Stimulated activated CD4-positive, alpha-beta T cell treated with anti-CD3 and anti-CD28 coated beads, TNF-alpha, amount 100 ng/mL, for 48 hours (primary cell): Measurements from ENCODE around the gene PHC2.
A peak's percentile ranks its signal among the peaks of the same experiment; 100 is the strongest.

ENCODE experiments used
- DNase-seq, 3 donors: peaks; one replicate each; pipeline ENCODE4 v3.0.0-alpha.2; 2020; ENCODE audit warnings: low read depth in 3 of 3

The PHC2 gene, protein sequence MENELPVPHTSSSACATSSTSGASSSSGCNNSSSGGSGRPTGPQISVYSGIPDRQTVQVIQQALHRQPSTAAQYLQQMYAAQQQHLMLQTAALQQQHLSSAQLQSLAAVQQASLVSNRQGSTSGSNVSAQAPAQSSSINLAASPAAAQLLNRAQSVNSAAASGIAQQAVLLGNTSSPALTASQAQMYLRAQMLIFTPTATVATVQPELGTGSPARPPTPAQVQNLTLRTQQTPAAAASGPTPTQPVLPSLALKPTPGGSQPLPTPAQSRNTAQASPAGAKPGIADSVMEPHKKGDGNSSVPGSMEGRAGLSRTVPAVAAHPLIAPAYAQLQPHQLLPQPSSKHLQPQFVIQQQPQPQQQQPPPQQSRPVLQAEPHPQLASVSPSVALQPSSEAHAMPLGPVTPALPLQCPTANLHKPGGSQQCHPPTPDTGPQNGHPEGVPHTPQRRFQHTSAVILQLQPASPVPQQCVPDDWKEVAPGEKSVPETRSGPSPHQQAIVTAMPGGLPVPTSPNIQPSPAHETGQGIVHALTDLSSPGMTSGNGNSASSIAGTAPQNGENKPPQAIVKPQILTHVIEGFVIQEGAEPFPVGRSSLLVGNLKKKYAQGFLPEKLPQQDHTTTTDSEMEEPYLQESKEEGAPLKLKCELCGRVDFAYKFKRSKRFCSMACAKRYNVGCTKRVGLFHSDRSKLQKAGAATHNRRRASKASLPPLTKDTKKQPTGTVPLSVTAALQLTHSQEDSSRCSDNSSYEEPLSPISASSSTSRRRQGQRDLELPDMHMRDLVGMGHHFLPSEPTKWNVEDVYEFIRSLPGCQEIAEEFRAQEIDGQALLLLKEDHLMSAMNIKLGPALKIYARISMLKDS

DNA sequence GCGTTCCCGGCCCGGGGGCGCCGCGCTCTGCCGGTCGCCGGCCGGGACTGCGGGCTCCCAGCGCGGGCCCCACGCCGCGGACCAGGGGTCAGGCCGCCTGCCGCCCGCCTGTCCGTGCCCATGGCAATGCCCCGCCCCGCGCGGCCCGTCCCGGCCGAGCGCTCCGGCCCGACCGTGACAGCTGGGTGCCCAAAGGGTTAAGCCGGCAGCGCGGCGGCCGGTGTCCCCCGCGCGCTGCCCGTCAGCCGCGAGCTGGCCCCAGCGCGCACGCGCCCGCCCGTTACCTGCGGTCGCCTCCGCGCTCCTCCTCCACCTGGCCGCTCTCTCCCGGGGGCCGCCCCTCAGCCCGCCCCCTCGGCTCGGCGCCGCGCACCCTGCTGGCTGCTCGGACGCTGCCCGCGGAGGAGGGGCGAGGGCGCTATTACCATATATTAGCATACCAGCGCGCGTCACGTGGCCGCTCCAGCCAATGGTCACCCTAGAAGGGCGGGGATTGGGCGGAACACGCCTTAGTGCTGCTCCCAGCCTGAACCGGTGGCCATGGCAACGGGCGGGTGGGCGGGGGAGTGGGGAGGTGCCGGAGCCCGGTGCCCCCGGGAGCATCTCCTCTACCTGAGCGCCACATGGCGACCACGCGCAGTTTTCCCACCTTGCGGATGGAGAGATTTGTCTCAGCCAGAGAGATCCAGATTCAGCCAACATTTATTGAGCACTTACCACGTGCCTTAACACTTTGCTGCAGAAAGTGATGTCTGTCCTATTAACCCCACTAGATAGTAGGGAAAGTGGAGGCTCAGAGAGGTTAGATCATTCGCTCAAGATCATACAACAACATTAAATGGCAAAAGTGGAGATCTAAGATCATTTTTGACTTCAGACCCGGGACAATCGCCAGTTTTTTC, at the start of gene PHC2:
PHC2 (minus strand) TSS at position 404 of the 902 bp plus-strand sequence. CDS start 55,556 bp downstream, outside the sequence.
- DNase-seq, result peak; percentile 86 to 87 (median 86)

DNA sequence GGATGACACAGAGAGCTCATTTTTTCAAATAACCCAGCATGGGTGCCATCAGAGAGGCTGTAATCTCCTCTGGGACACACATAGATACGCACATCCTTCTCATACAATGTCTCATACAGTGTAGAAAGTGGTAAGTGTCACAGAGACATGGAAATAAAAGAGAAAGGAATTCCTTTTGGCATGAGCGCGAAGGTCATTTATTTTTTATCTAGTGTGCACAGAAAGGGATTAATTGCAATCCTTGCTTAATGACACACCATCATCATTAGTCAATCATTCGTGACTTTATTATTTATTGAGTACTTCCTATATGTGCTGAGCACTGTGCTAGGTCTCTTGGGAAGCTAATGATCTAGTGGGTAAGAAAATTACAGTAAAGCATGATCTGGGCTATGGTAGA, 46.6 kb upstream of the PHC2 start:
- no peak for DNase-seq

DNA sequence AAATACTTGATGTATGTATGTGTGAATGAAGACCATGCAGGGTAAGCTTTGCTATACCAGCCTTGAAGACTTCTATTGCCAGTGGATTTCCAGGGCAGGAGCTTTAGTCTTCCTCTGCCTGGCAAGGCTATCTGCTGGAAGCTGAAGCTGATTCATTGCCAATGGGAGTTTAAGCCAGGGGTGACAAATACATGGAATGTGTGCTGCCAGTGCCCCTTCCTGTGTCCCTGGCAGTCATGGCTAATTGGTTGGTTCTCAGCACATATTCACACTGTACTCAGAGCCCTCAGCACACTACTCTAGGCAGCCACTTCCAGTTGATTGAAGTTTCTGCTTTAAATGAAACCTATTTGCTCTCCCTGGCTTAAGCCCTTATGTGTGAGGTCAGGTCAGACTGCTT, 43.0 kb upstream of the PHC2 start:
- no peak for DNase-seq

DNA sequence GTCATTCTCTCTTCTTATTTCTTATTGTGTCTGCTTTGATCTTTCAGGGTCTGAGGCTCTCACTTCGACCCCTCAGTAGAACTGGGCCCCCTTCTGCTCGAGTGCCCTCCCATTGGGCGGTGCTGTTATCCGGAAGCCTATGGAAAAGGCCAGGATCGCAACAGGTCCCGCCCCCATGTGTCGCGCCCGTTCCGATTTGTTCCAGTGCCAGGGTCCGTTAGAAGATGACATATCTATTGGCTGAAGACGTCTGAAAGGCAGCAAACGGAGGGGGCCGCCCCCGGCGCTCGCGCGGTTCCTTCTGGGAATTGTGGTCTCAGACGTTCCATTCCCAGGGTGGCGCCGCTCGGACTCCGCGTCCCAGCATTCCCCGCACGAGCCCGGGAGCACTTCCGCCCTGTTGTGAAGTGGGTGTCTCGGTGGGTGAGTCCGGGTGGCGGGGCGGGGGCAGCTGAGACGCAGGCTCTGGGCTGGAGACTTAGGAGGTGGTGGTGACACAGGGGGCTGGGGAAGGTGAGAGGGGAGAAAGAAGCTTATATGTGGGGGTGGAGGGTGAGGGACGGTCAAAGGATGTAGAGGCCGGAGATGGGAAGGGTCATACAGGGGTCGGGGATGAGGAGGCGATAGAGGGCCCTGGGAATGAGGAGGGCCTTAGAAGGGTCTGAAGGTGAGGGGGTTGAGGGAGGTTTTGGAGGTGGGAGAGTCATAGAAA, 41.5 kb upstream of the PHC2 start, which contains the start of gene ZSCAN20:
ZSCAN20 (plus strand) TSS at position 377 of the 712 bp plus-strand sequence. CDS start 6,644 bp downstream, outside the sequence.
- peak; percentile 81 to 88 (median 85) for DNase-seq

DNA sequence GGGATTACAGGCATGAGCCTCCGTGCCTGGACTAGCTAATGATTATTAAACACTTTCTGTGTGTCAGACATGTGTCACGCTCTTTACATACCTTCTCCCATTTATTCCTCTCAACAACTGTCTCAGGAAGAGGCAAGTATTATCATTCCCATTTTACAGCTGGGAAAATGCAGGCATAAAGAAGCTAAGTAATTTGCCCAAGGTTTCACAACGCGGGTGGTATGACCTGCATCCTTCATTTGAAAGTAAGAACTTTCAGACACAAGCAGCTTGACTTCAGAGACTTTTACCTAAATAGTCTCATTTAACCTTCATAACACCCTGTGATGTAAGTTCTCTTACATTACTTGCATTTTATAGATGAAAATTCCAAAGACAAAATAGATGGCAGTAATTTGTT, 40.5 kb upstream of the PHC2 start:
- DNase-seq, result no peak

DNA sequence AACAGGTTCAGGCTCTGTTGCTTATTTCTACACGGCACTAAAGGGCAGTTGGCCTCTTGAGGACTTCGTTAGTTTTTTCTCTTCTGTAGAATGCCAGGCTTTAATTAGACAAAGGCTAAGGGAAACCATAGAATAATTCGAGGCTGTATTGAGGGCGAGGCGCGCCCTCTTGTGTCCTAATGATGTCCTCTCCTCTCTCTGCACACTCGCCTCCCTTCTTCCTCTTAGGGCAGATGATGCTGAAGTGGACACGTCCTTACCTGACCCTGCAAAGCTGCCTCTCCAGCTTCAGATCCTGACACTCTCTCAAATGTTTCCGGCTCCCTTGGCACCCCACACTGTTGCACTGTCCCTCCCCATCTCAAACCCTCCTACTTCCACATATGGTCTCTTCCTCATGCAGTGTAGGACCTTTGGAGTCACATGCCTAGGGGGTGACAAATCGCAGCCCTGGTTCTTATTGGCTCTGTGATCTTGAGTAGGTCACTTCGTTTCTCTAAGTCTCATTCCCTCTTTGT, 39.7 kb upstream of the PHC2 start:
- peak; percentile 15 to 29 (median 27) for DNase-seq

DNA sequence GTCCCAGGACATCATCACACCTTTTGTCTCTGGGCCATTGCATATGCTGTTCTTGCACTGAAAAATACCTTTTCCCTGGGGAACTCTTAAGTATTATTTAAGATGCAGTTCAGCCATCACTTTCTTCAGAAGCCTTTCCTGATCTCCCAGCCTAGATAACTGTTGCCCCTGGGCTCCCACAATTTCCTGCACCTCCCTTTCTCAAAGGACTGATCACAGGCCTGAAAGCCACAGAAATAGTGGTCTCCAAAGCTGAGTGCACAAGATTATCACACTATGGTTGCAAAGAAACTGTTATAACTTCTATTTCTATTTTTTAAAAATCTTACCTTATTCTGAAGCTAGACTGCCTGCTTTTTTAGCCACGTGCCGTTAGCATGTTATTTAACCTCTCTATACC, 38.8 kb upstream of the PHC2 start:
- DNase-seq, result no peak

DNA sequence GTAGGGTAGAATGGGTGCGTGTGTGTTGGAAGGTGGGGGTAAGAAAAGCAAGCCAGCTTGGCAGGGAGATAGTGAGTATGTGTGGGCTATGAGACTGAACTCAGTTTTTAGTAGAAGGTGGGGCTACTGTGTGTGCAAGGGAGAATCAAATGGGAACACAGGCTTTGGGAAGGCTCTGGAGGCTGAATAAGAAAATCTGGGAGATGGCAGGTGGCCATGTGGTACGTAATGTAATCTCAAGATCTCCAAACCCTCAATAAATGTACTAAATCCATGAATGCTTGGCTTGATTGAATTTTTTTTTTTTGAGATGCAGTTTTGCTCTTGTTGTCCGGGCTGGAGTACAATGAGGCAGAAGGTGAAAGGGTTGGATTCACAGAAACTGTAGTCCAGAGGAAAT, 38.1 kb upstream of the PHC2 start:
- DNase-seq, result no peak

DNA sequence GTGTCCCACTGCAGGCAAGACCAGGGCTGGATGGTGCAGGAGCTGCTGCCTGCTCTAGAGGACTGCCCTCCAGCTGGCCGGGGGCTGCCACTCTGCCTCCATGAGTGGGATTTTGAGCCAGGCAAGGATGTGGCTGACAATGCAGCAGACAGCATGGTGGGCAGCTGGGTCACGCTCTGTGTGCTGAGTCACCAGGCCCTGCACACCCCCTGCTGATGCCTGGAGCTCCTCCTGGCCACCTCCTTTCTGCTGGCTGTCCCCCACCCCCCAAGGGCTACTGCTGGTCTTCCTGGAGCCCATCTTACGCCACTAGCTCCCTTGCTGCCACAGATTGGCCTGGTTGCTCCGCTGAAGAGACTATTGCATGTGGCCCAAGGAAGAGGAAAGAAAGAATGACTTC, 37.6 kb upstream of the PHC2 start:
- no peak for DNase-seq

DNA sequence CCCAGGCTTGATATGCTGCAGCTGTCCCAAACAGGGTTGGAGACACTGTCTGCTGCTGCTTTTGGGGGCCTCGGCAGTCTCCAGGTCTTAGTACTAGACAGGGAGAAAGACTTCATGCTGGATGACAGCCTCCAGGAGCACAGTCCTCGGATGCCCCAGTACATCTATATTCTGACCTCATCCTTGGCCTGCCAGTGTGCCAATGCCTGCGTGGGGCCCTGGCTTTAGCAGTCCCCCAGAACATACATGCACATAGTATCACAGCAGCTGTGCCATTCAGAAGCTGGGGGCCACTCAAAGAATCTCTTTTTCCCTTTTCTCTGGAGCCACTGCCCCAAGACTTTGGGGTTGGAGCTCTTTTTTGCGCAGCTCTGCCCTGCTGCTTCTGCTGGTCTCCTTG, 37.1 kb upstream of the PHC2 start:
- DNase-seq, result no peak

DNA sequence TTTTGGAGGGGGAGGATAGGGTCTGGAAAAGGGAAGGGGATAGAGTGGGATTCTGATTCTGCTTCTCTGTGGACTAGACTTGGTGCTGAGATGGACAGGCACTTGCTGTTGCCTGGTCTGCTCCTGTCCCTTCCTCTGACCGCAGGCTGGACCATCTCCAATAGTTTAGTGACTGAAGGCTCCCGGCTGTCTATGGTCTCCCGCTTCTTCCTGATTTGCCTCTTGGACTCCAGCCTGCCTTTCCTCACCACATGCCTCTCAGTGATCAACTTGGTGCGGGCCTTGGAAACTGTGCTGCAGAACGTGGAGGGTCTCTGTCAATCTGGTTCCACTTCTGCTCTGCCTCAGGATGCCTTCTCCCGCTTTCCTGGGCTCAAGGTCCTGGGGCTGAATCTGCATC, 35.3 kb upstream of the PHC2 start:
- DNase-seq, result no peak

DNA sequence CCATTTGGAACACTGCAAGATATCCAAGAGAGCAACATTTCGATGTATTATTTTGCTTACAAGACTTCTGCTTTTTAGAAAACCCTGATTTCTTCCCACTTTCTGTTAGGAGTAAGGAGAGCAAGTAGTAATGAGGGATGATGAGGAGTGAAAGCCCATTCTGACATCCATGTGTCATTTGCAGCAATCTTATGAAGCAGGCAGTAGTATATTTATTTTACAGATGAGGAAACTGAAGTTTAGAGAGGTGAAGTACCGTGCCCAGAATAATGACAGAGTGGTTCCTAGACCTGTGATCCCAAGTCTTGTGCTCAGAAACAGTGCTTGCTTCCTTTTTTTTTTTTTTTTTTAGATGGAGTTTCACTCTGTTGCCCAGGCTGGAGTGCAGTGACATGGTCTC, 34.4 kb upstream of the PHC2 start:
- DNase-seq, result no peak

DNA sequence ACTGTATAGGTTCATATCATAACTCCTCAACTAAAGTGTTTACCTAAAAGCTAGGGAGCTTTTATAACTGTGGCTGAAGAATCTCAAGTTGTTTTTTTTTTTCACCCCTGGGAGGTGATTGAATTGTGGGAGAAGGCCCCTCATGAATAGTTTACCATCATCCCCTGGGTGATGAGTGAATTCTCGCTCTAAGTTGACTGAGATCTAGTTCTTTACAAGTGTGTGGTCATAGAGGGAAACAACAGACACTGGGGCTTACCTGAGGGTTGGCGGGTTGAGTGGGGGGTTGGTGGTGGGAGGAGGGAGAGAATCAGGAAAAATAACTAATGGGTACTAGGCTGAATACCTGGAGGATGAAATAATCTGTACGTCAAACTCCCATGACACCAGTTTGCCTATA, 33.7 kb upstream of the PHC2 start:
- DNase-seq, result no peak

DNA sequence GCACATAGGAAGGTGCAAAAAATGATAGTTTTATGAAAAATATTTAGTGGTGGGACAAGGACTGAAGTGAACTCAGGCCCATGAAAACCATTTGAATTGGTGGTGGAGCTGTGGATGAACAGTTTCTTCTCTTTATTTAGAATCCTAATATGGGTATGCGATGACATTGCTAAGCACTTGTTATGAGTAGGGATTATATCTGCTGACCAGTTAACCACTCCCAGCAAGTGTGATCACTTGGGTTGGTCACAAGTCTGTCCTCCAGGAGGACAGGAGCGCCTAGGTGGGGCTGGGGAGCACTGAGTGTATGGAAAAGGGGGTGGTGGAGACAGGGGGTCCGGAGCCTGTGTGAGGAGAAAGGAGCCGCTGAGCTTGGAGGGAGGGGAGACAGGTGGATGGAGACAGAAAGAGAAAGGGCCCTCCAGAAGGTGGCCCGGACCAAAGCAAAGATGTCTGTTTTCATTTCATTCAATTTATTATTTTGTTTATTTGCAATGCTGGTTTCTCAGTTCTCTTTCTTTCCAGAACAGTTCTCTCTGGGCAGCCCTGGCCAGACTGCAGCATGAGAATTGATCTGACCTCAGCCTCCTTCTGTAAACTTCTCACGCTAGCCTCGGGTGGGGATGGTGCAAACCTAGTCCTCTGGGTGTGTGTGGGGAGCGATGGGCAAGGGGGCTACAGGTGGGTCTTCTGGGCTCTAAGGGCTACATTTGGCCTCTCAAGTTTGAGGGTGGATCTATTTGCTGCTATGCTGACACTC, 31.7 kb upstream of the PHC2 start:
- DNase-seq, result no peak

DNA sequence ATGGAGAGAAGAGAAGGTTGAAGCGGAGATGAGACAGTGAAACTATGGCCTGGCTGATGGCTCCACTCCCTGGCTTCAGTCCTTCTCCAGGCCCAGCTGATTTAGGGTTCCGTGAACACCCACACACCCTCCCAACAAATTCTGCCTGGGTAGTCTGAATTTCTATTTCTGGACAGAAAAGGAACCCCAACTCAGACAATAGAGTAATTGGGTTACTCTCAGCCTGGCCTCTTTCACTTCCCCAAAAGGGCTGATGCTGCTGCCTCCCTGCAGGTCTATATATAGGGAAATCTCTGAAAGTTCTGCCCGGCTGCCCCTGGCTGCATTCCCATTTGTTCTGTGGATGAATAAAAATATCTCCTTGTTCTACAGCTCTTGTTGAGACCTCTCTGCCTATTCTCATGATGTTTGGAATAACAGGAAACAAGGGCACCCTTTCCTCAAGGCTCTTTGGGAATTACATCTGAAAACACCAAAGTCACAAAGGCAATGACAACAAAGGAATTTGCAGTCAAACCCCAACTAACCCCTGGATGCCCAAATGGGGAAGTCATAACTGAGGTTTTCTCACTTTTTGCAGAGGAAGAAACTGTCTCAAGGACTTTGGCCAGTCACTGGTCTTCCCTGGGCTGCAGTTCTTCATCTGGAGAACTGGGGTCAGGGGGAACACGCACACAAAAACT, 30.2 kb upstream of the PHC2 start:
- no peak for DNase-seq

DNA sequence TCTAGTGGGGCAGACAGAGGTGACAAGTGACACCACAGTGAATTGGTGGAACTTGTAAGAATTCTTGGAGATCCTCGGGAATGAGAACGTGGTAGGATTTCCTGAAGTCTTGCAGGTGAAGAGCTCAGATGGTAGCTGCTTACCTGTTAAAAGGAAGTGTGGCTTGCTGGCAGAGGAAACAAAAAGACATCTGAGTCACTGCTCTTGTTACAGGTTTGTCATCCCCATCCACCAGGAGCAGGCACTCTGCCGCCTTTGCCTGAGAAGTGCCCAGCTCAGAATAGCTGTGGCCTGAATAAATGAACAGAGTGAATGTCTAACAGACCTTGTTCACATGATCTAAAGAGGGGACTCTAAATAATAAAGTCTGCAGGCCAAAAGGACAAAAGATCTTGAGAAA, 29.2 kb upstream of the PHC2 start:
- DNase-seq, result no peak

DNA sequence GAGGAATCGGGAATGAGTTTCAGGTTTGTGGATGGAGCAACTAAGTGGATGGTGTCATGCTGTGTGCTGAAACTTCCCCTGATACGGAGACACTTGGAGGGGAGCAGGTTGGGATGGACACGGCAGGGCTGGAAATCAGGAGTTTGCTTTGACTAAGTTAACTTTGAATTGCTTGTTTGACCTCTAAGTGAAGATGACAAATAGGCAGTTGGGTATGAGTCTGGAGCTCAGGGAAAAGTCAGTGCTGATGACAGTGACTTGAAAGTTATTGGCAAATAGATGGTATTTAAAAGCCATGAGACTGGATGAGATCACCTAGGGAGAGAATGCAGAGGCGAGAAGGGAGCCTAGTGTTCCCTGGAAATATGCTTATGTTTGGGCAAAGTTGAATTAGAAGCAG, 28.8 kb upstream of the PHC2 start:
- no peak for DNase-seq

DNA sequence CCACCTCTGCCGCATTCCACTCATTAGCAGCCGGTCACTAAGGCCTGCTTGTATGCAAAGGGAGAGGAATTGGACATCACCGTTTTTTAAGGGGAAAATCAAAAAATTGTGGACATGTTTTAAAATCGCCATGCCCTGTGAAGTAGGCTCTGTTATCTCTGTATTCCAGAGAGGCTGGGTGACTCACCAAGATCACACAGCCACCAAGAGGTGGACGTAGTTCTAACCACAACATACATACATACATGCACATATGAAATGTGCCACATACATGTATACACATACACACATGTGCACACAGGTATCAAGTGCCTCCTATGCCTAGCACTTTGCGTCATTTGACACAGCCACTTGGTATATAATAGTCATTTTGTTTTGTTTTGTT, 25.6 kb upstream of the PHC2 start:
- DNase-seq, result no peak
